SHP77 treated with DMSO at 0.1 percent for 48 hours (cell line): ENCODE measurements around the gene PDCL2.
"Not testable (repeated sequence)": the region's sequence is repeated elsewhere in the genome, so short reads cannot be mapped to it uniquely, and the experiment has no call there.

Experiments
- DNase-seq: peaks from one replicate; lab custom pipeline; 2025; lab: John Stamatoyannopoulos, UW

PDCL2 gene

GRCh38 chr4:55592014-55592413 lies at the start of gene PDCL2:
Gene PDCL2, minus strand, starts transcription at chr4:55592245. Its CDS starts 136 bp downstream, at chr4:55592109.
- no peak for DNase-seq

DNA sequence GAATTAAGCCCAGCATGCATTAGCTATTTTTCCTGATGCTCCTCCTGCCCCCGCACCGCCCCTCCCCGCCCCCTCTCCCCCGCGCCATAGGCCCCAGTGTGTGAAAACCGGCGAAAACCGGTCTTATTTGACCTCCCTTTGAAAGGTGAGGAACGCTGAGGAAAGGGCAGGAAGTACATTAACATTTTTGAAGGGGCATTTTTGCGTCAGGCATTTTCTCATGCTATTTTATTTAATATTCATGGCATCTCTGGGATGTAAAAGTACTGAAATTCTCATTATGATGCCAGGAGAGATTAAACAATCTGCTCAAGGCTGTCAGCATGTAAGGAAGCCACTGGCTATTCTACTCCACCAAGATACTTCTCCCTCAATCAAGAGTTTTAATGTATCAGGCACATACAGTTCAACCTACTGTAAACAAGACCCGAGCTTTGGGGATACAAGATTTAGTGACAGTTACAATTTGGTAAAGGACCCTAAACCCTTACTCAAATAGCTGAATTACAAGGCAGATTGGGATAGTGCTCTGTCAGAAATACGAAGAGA lies 45.3 kb upstream of the PDCL2 start:
- DNase-seq: no peak

GRCh38 chr4:55636656-55636999 lies 44.6 kb upstream of the PDCL2 start:
- no peak for DNase-seq

- peak; percentile 41 for DNase-seq
Measured at GRCh38 chr4:55635741-55636655, 44.0 kb upstream of the PDCL2 start, which contains the start of gene NMU. Gene NMU, minus strand, starts transcription at chr4:55636298. Its CDS starts 106 bp downstream, at chr4:55636192.

DNA sequence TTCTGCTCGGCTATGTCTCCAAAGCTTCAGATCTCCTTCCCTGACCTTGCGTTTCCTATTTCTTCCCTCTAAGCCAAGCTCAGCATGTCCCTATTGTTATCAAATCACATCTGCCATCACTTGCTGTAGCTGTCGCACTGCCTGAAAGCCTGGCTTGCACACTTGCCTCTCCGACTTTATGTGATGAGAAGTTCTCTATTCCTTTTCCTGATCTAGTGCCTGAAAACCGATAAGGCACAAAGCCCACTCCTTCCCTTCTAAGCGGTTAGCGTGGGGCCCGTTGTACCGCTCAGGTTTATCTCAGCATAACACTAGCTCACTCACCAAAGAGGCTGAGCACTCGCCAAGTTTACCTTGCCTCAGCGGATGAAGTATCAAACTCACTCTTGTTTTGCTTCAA lies 43.2 kb upstream of the PDCL2 start:
- DNase-seq: no peak

DNA sequence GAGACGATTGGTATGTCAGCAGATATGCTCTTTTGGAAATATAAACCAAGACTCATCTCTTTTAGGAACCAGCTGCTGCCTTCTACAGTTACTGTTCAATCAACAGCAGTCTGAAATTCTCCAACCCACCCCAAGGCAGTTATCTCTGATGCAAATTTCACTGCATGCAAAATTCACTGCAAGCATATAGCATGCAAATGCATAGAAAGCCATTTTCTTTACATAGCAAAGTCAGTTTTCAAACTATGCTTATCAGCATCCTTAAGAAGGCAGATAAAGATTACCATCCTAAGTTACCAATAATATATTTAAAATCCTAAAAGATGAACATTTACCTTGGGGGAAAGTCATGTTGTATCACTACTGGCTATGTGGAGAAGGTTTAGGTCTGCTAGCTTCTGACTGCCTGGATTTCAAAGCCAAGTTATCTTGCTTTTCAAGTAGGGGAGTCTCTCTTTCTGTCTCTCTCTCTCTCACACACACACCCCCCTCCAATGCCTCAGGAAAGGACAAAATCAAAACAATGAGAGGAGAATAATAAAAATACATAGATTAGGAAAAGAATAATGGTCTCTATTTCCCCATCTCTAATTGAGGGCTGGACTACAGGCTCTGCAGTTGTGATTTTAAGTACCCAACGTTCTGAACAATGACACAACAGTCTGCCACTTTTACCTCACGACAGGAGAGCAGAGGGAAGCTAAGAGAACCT lies 42.5 kb upstream of the PDCL2 start:
- DNase-seq: no peak

DNA sequence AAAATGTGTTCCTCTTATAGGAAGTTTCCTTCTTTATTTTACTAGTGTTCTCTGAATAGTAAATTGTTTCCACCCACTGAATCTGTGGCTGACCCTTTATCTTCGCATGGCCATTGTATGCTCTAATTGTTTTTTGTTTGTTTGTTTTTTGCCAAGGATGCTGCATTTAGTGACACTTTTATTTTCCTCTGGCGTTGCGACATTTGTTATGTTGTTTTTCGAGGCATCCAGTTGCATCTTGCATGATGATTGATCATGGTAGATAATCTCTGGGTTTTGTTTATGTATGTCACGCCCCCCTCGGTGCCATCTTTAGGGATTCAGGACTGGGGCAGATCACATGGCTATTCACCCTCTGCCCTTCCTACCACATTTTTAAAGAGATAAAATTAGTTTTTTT lies 41.9 kb upstream of the PDCL2 start:
- DNase-seq: no peak

- no peak for DNase-seq
Measured at GRCh38 chr4:55625835-55626234, 33.8 kb upstream of the PDCL2 start.

GRCh38 chr4:55624063-55624462 lies 32.0 kb upstream of the PDCL2 start:
- not testable (repeated sequence) for DNase-seq

GRCh38 chr4:55618546-55619143 lies 26.6 kb upstream of the PDCL2 start:
- DNase-seq: no peak

DNA sequence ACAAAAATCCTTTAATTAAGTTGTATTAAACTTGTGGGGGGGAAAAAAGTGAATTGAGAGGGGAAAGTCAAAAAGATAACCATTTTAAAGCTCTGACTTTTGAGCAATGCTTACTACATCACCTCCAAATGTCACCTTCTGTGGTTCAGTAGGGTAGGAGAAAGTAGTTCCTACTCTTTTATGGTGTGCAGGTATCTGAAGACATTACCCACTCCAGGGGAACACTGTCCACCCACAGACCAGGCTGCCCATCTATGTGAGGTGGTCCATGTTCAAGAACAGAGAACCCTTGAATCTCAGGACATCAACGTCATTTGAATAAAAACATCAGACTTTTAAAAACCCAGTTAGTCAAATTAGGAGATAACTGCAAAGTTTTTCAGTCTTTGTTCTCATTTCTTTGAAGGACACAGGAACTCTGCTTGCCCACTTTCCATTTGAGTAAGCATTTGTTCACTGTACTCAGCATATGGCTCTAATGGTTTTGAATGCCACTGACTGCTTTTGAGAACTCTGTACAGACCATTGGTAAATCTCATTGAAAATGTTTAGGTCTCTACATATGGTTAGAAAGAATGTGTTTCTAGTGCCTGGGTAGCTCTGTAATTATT lies 25.6 kb upstream of the PDCL2 start:
- DNase-seq: no peak

DNA sequence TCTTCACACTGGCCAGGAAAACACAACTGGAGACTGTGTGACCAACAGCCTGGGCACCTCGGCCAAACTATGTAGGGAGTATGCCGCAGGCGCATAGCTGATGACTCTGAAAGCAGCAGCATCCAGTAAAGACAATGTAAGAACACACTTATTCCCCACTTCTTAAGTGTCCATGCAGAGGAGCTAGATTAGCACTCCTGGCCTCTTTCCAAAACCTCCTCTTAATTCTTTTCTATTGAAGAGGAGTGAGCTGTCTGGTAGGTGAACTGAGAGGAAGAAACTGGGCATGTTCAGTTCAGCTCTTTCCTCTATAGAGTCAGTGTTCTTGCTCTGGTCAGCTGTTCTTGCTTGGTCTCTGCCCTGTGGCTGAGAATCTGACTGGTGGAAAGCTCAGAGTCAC lies 23.0 kb upstream of the PDCL2 start:
- no peak for DNase-seq

- DNase-seq: no peak
Measured at GRCh38 chr4:55613621-55614020, 21.6 kb upstream of the PDCL2 start.

DNA sequence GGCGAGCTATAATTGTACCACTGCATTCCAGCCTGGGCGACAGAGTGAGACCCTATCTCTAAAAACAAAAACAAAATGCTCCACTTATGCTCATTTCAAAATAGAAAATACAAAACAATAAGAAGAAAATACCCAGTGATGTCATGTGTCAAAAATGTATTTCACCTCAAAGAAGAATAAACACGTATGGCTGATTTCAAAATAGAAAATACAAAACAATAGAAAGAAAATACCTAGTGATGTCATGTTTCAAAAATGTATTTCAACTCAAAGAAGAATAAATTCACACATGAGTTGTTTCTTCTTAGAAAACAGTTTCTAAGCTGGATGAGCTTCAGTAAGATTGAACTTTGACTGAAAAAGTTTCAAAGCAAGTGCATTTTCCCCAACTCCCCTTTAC lies 20.3 kb upstream of the PDCL2 start:
- DNase-seq: no peak

GRCh38 chr4:55611358-55612059 lies 19.5 kb upstream of the PDCL2 start:
- DNase-seq: no peak

DNA sequence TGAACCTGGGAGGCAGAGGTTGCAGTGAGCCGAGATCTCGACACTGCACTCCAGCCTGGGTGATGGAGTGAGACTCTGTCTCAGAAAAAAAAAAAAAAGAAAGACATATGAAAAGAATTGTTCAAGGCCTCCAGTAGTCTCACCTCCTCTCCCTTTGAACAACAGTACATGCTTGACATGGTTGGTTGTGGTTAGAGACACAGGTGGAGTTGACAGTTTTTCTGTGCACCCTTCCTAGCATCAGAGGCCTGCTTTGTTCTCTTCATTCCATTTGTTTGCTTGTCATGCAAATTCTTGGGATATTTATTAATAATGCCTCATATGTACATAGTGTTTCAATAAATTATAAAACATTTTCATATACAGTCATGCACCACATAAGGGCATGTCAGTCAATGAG lies 18.3 kb upstream of the PDCL2 start:
- DNase-seq: no peak

DNA sequence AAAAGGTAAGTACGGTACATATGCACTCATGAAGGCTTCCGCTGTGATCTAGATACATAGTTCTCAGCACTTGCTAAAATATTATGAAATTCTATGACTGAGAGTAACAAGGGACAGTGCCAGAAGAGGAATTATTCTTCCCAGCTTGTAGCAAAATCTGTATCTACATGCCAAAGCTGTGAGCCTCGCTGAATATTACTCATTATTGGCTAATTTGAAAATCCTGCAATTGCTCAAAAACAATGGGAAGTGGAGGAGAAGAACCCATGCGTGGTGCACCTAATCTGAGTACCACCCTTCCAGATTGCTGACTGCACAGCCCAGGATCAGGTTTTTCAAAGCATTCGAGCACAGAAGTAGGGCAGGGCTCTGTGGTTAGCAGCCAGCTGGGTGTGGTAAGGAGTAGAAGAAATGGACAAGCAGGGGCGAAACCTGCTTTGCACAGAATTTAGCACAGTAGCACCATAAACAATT lies 17.4 kb upstream of the PDCL2 start:
- DNase-seq: no peak

- no peak for DNase-seq
Measured at GRCh38 chr4:55608591-55608990, 16.5 kb upstream of the PDCL2 start.

DNA sequence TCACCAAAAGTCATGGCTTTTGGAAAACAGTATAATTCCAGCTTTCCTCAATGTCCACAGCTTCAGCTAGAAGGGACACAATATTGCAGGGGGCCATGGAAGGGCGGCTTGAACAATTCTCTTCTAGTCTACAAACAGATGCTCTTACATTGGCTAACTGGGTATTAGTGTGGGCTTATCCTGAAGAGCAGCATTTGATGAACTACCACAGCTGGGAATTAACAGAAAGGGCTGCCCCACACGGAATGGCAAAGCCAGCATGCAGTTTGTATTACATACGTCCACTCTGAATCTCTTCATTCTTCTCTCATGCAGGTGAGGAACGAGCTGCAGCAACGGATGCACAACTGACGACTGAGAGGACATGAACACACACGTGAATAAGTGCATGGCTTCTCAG lies 13.0 kb upstream of the PDCL2 start:
- DNase-seq: no peak

DNA sequence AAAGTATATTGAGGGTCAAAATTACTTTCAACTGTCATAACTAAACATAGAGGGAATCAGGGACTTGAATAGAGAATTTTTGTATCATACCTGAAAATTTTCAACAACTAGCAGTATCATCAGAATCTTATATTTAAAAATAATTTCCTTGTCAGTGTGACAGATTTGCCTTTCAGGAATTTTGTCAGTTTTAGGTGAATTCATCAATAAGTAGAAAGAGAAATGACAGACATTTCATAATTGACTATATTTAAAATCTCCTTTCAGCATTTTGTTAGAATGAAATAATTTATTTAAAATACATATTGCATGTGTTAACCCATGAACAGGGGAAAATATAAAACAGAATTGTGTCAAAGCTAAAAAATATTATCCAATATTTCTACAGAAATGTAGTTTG lies 8.6 kb upstream of the PDCL2 start:
- DNase-seq: no peak

DNA sequence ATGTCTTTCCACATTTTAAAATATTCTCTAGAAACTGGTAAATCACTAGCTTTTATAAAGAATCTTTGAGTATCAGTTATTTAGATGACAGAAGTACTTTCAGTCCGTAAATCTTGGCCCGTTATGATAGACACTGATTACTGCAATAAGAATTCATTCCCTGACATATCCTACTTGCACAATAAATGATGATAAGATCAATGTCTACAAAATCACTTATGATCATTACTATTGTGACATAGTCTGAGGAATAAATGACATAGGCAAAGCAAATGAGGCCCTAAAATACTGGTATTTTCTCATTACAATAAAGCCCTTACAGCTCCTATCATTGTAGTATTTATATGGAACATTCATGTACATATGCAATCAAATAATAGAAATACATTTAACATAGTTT lies 6.6 kb upstream of the PDCL2 start:
- DNase-seq: no peak
